GM21360 (cell line): ENCODE data around the gene TMPRSS15.
"Not testable (repeated sequence)": the region's sequence is repeated elsewhere in the genome, so short reads cannot be mapped to it uniquely, and the experiment has no call there.

Experiments
- ATAC-seq: cut with Tn5 transposase; IDR thresholded peaks from one replicate; pipeline ENCODE4 v1.9.1; 2021; ENCODE audit warnings: mild to moderate bottlenecking, moderate library complexity; ENCODE audit not compliant: unreplicated experiment

The TMPRSS15 gene

GRCh38 chr21:18403735-18404450 lies at the start of gene TMPRSS15:
TMPRSS15 (minus strand) TSS chr21:18403785; CDS start chr21:18403622, 163 bp downstream.
- no peak for ATAC-seq

GRCh38 chr21:18451670-18452069 lies 48.1 kb upstream of the TMPRSS15 start:
- no peak for ATAC-seq

- no peak for ATAC-seq
These were observed 46.3 kb upstream of the TMPRSS15 start for GRCh38 chr21:18449605-18450550.

- ATAC-seq: no peak
These were observed 40.1 kb upstream of the TMPRSS15 start for GRCh38 chr21:18443701-18444100.

GRCh38 chr21:18443085-18443484 lies 39.5 kb upstream of the TMPRSS15 start:
- ATAC-seq: no peak

- ATAC-seq: no peak
These were observed 26.8 kb upstream of the TMPRSS15 start for GRCh38 chr21:18430341-18430740.

- no peak for ATAC-seq
These were observed 20.7 kb upstream of the TMPRSS15 start for GRCh38 chr21:18424276-18424675.

GRCh38 chr21:18417141-18417790 lies 13.7 kb upstream of the TMPRSS15 start:
- ATAC-seq: no peak

GRCh38 chr21:18411565-18411964 lies 8.0 kb upstream of the TMPRSS15 start:
- no peak for ATAC-seq

GRCh38 chr21:18409579-18409978 lies 6.0 kb upstream of the TMPRSS15 start:
- no peak for ATAC-seq

- no peak for ATAC-seq
These were observed 4.7 kb downstream of the TMPRSS15 start for GRCh38 chr21:18398843-18399242.

GRCh38 chr21:18387994-18388393 lies 15.6 kb downstream of the TMPRSS15 start:
- ATAC-seq: no peak

GRCh38 chr21:18384771-18385170 lies 18.8 kb downstream of the TMPRSS15 start:
- no peak for ATAC-seq

- ATAC-seq: not testable (repeated sequence)
These were observed 20.5 kb downstream of the TMPRSS15 start for GRCh38 chr21:18382934-18383619.

GRCh38 chr21:18382141-18382540 lies 21.4 kb downstream of the TMPRSS15 start:
- ATAC-seq: no peak

GRCh38 chr21:18373606-18374005 lies 30.0 kb downstream of the TMPRSS15 start:
- ATAC-seq: no peak

GRCh38 chr21:18370301-18370700 lies 33.3 kb downstream of the TMPRSS15 start:
- ATAC-seq: no peak

GRCh38 chr21:18369115-18369514 lies 34.5 kb downstream of the TMPRSS15 start:
- no peak for ATAC-seq

GRCh38 chr21:18368205-18368604 lies 35.4 kb downstream of the TMPRSS15 start:
- ATAC-seq: no peak

- ATAC-seq: no peak
These were observed 46.8 kb downstream of the TMPRSS15 start for GRCh38 chr21:18356801-18357200.

- no peak for ATAC-seq
These were observed 48.6 kb downstream of the TMPRSS15 start for GRCh38 chr21:18354947-18355346.
